Activated T-helper 1 cell treated with anti-CD3 and anti-CD28 coated beads, Interleukin-2, amount 50 U/mL, for 16 hours (primary cell): Measurements from ENCODE around the gene GSTO2.

ENCODE experiments used
- DNase-seq, 2 donors: peaks; one replicate each; pipeline ENCODE4 v3.0.0-alpha.2; 2020; ENCODE audit warnings: low read depth in 1 of 2, low spot score in 1 of 2

Gene GSTO2

GRCh38 chr10:104306897-104307296, 37.9 kb downstream of the GSTO2 start:
- DNase-seq = no peak

GRCh38 chr10:104307576-104308438, 38.8 kb downstream of the GSTO2 start:
- DNase-seq = no peak

DNA sequence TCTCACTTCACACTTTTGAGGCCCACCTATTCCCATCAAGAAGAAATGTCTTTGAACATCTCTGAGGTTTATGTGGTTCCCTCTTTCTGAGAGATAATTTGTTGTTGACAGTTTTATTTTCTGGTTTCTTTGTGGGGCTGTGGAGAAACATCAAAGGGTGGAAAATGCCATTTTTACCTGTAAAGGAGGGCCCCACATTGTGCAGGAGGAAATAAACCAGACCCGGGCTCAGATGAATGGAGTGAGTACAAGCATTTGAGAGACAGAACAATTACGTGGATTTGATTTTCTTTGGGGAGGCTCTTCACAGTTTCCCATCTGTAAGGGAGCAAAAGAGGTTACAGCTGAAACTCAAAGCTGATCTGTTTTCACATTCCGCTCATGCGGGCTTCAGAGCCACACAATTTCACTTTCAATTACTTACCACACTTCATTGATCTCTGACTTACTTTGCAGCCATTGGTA, 39.5 kb downstream of the GSTO2 start:
- no peak for DNase-seq

DNA sequence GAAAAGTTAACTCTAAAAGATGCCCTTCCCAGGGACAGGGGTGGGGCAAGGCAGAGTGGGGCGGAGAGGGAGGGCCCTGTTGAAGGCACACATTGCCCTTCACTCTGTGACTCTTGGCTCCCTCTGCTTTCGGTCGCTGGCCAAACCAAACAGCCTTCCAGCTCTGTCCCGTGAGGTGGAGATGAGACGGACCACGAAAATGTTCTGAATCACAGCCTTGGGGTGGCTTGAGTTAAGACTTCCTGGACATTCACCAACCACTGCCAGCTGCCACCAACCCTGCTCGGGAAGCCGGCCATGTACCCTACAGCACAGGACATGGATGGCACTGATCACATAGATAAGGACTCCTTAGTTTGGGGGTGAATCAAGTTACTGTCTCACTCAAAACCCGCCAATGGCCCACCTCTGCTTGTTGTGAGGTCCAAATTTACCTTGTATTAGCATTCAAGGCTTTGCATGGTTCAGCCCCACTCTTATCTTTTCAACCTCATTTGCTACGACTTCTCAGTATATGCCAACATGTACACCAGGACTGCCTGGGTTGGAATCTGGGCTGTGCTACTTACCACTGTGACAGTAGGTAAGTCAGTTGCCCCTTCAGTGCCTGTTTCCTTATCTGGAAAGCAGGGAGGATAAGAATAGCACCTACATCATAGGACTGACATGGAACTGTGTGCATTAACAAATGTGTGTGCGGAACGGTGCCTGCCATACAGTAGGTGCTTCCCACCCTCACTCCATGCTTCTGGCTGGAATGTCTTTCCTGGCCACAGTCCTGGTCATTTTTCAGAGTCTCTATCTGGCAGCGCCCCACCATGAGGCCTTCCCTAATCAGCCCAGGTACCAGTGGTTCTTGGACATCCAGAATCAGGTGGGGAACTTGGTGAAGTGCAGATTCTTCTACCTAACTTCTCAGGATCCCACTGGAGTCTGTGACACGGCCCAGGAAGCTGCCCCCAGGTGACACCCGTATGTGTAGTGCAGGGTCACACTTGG, 41.3 kb downstream of the GSTO2 start:
- no peak for DNase-seq

DNA sequence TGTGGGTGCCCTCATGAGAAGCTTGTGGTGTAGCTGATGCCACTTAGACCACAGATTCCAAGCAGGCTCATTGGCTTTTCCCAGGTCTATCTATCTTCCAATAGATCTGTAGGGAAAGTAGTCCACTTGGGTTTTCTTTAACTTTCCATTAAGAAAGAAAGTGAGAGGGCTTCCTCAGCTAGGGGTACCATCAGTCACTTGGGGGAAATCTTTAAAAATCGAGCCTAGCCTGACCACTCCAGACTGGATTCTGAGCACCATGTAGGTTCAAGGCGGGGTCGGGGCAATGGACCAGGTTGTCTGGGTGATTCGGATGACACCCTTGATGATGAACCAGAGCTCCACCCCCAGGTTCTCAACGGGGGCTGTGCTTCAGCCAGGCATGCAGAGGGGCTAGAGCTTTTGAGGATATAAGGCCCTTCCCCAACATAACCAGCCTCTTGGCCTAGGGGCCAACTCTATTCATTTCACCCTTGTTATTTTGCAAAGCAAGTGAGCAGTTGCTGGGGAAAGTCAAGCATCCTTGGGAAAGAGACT, 42.3 kb downstream of the GSTO2 start:
- no peak for DNase-seq

GRCh38 chr10:104314591-104315485, 45.9 kb downstream of the GSTO2 start:
- DNase-seq = no peak

DNA sequence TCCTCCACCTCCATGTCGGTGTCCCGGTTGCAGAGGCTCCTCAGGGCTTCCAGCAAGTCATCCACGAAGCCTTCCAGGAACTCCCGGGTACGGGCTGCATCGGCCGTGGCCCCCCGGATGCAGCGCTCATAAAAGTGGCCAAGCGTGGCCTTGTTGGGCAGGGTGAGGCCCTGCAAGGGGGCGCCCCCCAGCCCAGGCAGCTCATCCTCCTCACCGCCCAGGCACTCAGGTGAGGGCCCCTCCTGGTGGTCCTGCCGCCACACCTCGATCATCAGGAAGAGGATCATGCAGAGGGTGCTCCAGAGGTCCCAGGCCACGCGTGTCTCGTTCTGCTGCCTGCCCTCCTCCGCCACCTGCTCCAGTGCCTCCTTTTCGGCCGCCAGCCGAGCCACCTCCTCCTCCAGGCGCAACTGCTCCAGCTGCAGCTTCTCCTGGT, 46.5 kb downstream of the GSTO2 start:
- no peak for DNase-seq

DNA sequence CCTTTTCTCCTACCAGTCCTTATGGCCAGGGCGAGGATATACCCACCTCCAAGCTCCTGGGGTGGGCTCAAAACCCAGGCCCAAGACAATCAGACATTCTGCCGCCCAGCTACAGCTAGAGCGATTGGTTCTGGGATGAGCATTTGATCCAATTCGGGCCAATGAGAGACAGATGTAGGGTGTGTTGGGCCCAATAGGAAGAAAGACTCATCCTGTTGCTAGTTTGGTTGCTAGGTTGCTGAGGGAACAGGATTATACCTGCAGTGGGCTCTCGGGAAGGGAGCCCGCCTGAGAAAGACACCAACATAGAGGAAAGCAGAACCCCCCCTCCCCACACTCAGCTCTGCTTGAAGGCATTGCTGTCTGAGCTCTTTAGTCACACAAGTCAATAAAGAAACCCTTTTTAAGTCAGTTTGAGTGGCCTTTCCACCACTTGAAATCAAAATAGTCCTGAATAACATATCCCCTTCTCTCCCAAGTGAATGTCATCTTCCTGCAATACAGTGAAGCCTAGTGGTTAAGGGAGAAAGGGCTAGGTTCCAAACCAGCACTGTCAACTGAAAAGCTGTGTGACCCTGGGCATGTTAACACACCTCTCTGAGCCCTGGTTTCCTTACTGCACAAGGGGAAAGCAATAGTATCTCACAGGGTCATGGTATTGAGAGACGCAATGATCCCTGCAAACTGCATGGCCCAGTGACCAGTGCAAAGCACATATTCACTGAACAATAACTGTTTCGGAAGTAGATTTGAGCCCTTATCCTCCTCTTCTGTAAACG, 47.5 kb downstream of the GSTO2 start:
- DNase-seq = no peak

DNA sequence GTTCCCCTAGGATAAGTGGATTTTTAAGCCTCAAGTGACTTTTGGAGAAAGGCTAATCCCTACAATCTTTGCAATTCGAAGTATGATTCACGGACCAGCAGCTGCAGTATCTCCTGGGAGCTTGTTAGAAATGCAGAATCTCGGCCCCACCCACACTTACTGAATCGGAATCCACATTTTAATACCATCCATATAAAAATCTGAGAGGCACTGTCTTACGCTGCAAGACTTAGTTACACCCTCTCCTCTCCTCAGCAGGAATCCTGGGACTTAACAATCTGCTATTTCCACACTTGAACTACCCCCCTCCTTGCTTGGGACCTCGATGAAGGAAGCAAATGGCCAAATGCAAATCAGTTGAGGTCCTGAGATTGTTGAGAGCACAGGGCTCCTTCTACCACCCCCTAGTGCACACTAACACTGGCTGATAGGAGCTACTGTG, 48.3 kb downstream of the GSTO2 start:
- DNase-seq = no peak

DNA sequence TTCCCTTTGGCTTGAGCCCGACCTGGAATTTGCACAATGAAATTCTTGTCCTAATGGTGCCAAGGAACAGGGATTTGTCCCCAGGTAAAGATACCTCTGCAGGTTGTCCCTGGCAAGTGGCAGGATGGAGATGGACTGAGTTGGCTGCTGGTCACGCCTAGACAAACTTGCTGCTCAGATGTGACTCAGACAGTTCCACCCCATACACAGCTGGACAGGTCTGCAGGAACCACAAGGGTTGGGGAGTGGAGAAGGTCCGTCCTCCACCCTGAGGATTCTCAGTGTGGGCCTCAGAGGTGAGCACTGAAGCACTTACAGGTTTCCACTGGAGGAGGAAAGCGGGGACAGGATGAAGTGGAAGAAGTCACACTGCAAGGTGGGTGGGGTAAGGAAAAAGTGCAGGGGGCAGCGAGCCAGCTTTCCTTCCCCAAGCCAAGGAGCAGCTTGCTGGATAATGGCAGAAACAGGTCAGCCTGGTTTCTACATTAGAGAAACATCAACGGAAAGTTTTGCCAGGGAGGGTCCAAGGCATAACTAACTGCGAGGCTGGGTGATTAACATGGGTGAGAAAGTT, 48.8 kb downstream of the GSTO2 start:
- no peak for DNase-seq

DNA sequence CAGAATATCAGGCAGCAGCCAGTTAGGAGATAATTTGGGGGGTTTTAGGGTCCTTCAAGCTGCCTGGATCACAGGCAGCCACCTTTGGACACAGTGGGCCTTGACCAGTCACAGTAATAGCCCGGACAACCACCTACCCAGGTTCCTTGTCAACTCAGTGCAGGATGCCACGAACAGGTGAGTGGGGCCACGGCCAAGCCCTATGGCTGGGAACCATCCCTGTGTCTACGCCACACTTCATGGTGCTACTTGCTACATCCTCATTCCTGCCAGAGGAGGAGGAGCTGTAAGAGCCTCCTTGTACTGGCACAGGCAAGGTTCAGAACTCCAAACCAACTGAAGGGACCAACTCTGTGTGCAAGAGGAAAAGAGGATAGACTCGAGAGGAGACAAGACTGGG, 49.3 kb downstream of the GSTO2 start:
- no peak for DNase-seq

DNA sequence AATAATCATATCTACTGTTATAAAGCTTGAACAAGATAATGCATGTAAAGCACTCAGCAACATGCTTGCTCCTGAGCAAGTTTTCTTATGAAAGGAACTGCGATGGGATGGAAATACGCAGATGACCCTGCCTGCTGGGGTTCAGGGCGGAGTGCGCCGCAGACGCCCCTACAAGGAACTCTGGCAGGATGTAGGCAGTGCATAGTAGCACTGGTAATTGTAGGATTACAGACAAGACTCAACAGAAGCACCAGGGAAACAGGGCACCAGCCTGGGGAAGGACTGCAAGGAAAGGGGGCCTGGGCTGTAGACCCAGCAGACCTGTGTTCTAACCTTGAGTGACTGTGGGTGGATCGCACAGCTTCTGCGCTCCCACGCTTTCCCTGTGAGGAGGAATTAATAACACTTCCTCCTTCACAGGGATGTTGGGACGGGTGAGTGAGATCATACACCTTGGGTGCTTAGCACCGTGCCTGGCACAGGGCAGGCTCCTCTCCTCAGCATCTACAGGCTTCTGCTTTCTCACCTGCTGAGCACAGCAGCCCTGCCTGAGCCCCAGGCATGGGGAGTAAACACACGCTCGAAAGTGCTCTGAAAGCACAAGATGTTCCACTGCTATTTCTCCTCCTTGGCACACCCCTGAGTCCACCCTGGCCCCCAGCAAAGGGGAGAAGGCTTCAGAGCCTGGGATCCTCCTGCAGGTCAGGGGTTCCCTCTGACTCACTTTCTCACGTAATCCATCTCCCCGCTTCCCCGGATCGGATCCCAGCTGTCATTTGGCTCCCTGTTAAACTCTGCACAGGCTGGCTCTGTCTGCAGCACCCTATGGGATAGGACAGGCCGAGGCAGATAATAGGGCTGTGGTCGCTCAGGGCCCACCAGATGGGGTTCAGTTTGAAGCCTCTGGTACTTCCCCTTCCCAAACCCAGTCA, 50.1 kb downstream of the GSTO2 start:
- no peak for DNase-seq

- DNase-seq = no peak
Measured at GRCh38 chr10:104321226-104321625, 52.2 kb downstream of the GSTO2 start.

DNA sequence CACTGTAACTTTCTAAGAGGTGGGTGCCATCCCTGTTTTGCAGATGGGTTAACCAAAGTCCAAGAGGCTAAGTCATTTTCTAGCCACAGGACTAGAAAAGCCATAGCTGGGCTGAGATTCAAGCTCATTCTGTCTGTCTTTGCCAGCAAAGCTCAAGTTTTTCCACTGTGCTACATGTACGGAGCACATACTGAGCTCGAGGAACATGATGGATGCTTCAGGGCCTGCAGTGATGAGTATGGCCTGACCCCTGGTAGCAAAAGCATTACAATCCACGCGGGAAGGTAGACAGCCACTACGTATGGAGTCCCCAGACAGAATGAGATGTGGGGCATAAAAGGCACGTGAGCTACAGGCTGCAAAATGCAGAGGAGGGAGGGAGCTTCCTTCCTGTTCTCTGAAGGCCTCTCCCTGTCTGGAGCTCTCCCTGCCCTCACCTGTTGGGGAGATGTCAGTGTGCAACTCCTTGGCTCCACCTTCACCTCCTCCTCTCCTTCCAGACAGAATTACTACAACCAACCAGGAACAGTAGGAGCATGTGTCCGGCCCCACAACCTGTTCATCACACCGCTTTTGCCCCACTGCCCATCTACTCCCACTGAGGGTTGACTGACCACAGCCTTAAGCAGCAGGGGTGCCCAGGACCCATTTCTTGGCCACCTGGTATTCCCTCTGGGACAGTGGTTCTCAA, 52.9 kb downstream of the GSTO2 start:
- no peak for DNase-seq

GRCh38 chr10:104322416-104322782, 53.4 kb downstream of the GSTO2 start:
- DNase-seq = no peak

GRCh38 chr10:104323085-104323484, 54.1 kb downstream of the GSTO2 start:
- no peak for DNase-seq

DNA sequence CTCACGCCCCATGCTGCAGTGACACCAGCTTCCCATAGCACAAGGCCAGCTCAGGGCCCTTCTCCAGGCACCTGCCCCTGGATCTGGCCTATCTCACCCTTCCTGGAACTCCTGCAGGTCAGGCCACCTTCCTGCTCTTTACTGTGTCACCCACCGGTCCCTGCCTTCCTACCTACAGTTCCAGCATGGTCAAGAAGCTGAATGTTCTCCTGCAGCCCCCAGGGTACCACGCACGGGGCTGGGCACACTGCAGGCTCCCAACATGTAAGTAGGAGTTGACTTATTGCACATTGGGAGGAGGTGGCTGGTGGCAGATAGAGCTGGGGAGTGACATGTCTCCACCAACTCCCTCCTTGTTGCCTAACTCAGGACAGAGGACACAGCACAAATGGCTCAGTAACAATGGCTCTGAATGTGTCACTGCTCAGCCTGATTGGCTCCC, 54.8 kb downstream of the GSTO2 start:
- no peak for DNase-seq
